SJSA1 (cell line): ENCODE measurements around the gene ZFTA. TPM values are rescaled to one million over a fixed set of nuclear protein-coding genes. Genes with fewer than 3 reads are reported as not detected.
"Not testable (repeated sequence)": the region's sequence is repeated elsewhere in the genome, so short reads cannot be mapped to it uniquely, and the experiment has no call there.

Experiments used
- DNase-seq, 2 experiments: peaks; one replicate each; pipeline ENCODE4 v3.0.0-alpha.2; 2015 to 2020; ENCODE audit warnings: low spot score in 2 of 2, low read depth in 1 of 2
- H3K27ac ChIP-seq: fragments of 250-450 bp; sonication (Bioruptor Pico); 2 replicates; pipeline ENCODE4 v1.5.1; 2020; ENCODE audit warnings: mild to moderate bottlenecking, moderate library complexity
- H3K27me3 ChIP-seq: fragments of 250-450 bp; sonication (Bioruptor Pico); replicated peaks from 2 replicates; pipeline ENCODE4 v1.5.1; 2020; ENCODE audit warnings: mild to moderate bottlenecking, moderate library complexity
- H3K36me3 ChIP-seq: fragments of 250-450 bp; sonication (Bioruptor Pico); 2 replicates; pipeline ENCODE4 v1.5.1; 2020; ENCODE audit warnings: mild to moderate bottlenecking
- H3K4me1 ChIP-seq: fragments of 250-450 bp; sonication (Bioruptor Pico); replicated peaks from 2 replicates; pipeline ENCODE4 v1.6.1; 2021; ENCODE audit warnings: mild to moderate bottlenecking
- H3K4me3 ChIP-seq: fragments of 250-450 bp; sonication (Bioruptor Pico); 2 replicates; pipeline ENCODE4 v1.5.1; 2020; ENCODE audit warnings: mild to moderate bottlenecking
- H3K9me3 ChIP-seq: fragments of 250-450 bp; sonication (Bioruptor Pico); replicated peaks from 2 replicates; pipeline ENCODE4 v1.5.1; 2020; ENCODE audit warnings: mild to moderate bottlenecking
- total RNA-seq: library from RNA; depleted of rRNA; stranded (reverse); fragments of >200 nt; shearing (Covaris generic); gene quantifications from 2 replicates; pipeline ENCODE4 v1.2.3, GENCODE V29; 2014

The ZFTA gene
- total RNA-seq, 1 experiment from 2014 or later = 29.5 TPM

- no peak overlapping the region for H3K4me3 ChIP-seq
- H3K27me3 ChIP-seq = no peaks in the 10 kb centered on the region
- H3K4me1 ChIP-seq = peaks cover 7% of the 10 kb centered on the region
Observed at GRCh38 chr11:63800921-63801320, 32.3 kb upstream of the ZFTA start.

GRCh38 chr11:63795066-63795465, 26.5 kb upstream of the ZFTA start:
- H3K4me3 ChIP-seq = no peak overlapping the region
- no peaks in the 10 kb centered on the region for H3K4me1 ChIP-seq
- no peak for DNase-seq
- H3K27ac ChIP-seq = no peak overlapping the region
- H3K9me3 ChIP-seq = peaks cover 12% of the 10 kb centered on the region
- H3K27me3 ChIP-seq = no peaks in the 10 kb centered on the region
- no peaks in the 10 kb centered on the region for H3K36me3 ChIP-seq

More at GRCh38 chr11:63800921-63801320, 32.3 kb upstream of the ZFTA start:
- DNase-seq = no peak
- Histone ChIP-seq H3K9me3 (no peaks in the 10 kb centered on the region), H3K36me3 (no peaks in the 10 kb centered on the region), H3K27ac (no peak overlapping the region)

- Histone ChIP-seq H3K9me3 (peaks cover 12% of the 10 kb centered on the region), H3K4me3 (no peak overlapping the region), H3K27ac (no peak overlapping the region), H3K36me3 (no peaks in the 10 kb centered on the region), H3K27me3 (no peaks in the 10 kb centered on the region), H3K4me1 (no peaks in the 10 kb centered on the region)
- no peak for DNase-seq
Observed at GRCh38 chr11:63793161-63793560, 24.6 kb upstream of the ZFTA start.

- no peaks in the 10 kb centered on the region for H3K27me3 ChIP-seq
- no peak overlapping the region for H3K27ac ChIP-seq
- peaks cover 12% of the 10 kb centered on the region for H3K9me3 ChIP-seq
- no peak for DNase-seq
- H3K36me3 ChIP-seq = no peaks in the 10 kb centered on the region
- H3K4me1 ChIP-seq = no peaks in the 10 kb centered on the region
- H3K4me3 ChIP-seq = no peak overlapping the region
Observed at GRCh38 chr11:63791495-63792167, 23.1 kb upstream of the ZFTA start.

- H3K27ac ChIP-seq = no peak overlapping the region
- no peak for DNase-seq
- H3K27me3 ChIP-seq = no peaks in the 10 kb centered on the region
- peaks cover 2% of the 10 kb centered on the region for H3K9me3 ChIP-seq
- no peaks in the 10 kb centered on the region for H3K4me1 ChIP-seq
- H3K36me3 ChIP-seq = no peaks in the 10 kb centered on the region
- H3K4me3 ChIP-seq = no peak overlapping the region
Observed at GRCh38 chr11:63785823-63786222, 17.2 kb upstream of the ZFTA start.

GRCh38 chr11:63783925-63784592, 15.5 kb upstream of the ZFTA start:
- DNase-seq = no peak
- peaks cover 6% of the 10 kb centered on the region for H3K4me1 ChIP-seq
- H3K27ac ChIP-seq = no peak overlapping the region
- no peaks in the 10 kb centered on the region for H3K27me3 ChIP-seq
- no peak overlapping the region for H3K4me3 ChIP-seq
- H3K36me3 ChIP-seq = no peaks in the 10 kb centered on the region
- H3K9me3 ChIP-seq = no peaks in the 10 kb centered on the region

- Histone ChIP-seq H3K4me3 (no peak overlapping the region), H3K9me3 (no peaks in the 10 kb centered on the region), H3K36me3 (no peaks in the 10 kb centered on the region), H3K27me3 (no peaks in the 10 kb centered on the region), H3K27ac (no peak overlapping the region), H3K4me1 (peaks cover 13% of the 10 kb centered on the region)
- DNase-seq = no peak
Observed at GRCh38 chr11:63782749-63783148, 14.2 kb upstream of the ZFTA start.

- Histone ChIP-seq H3K36me3 (no peaks in the 10 kb centered on the region), H3K27ac (no peak overlapping the region), H3K4me1 (peaks cover 13% of the 10 kb centered on the region), H3K4me3 (no peak overlapping the region), H3K9me3 (no peaks in the 10 kb centered on the region), H3K27me3 (no peaks in the 10 kb centered on the region)
- peak in 1 of 2 experiments; percentile 63 for DNase-seq
Observed at GRCh38 chr11:63779039-63779438, 10.5 kb upstream of the ZFTA start.

GRCh38 chr11:63775191-63775590, 6.6 kb upstream of the ZFTA start:
- H3K4me3 ChIP-seq = no peak overlapping the region
- peaks cover 13% of the 10 kb centered on the region for H3K4me1 ChIP-seq
- no peaks in the 10 kb centered on the region for H3K27me3 ChIP-seq
- H3K36me3 ChIP-seq = no peaks in the 10 kb centered on the region
- H3K27ac ChIP-seq = no peak overlapping the region
- no peak for DNase-seq
- H3K9me3 ChIP-seq = no peaks in the 10 kb centered on the region

GRCh38 chr11:63771741-63772318, 3.3 kb upstream of the ZFTA start:
- not testable (repeated sequence) for H3K27ac ChIP-seq, DNase-seq, H3K27me3 ChIP-seq, H3K4me3 ChIP-seq, H3K9me3 ChIP-seq
- Histone ChIP-seq H3K4me1 (peaks cover 18% of the 10 kb centered on the region), H3K36me3 (peaks cover 13% of the 10 kb centered on the region)

- no peak overlapping the region for H3K27ac ChIP-seq
- no peak for DNase-seq
- H3K27me3 ChIP-seq = no peaks in the 10 kb centered on the region
- peaks cover 18% of the 10 kb centered on the region for H3K36me3 ChIP-seq
- H3K4me1 ChIP-seq = peaks cover 20% of the 10 kb centered on the region
- H3K9me3 ChIP-seq = peaks cover 10% of the 10 kb centered on the region
- H3K4me3 ChIP-seq = no peak overlapping the region
Observed at GRCh38 chr11:63770763-63771162, 2.2 kb upstream of the ZFTA start.

- Histone ChIP-seq H3K9me3 (peaks cover 10% of the 10 kb centered on the region), H3K27me3 (no peaks in the 10 kb centered on the region), H3K27ac (no peak overlapping the region), H3K36me3 (peaks cover 27% of the 10 kb centered on the region), H3K4me3 (peak overlapping the region; percentile 98), H3K4me1 (peaks cover 20% of the 10 kb centered on the region)
- DNase-seq = no peak
Observed at GRCh38 chr11:63769714-63770455, 1.3 kb upstream of the ZFTA start.

GRCh38 chr11:63769042-63769713, 603 bp upstream of the ZFTA start:
- no peaks in the 10 kb centered on the region for H3K27me3 ChIP-seq
- peaks cover 34% of the 10 kb centered on the region for H3K36me3 ChIP-seq
- peak overlapping the region; percentile 49; the same call in 1 of the 2 replicates for H3K27ac ChIP-seq
- H3K4me3 ChIP-seq = peak overlapping the region; percentile 98
- peaks cover 20% of the 10 kb centered on the region for H3K4me1 ChIP-seq
- H3K9me3 ChIP-seq = peaks cover 10% of the 10 kb centered on the region
- no peak for DNase-seq
